Body of pancreas (tissue), 4 donors: ENCODE data around the gene TTC7B.

Experiments used
- CTCF ChIP-seq, 7 experiments: fragments of 450-650 bp in 4 of 7; fragments of 200-600 bp in 3 of 7; sonication (generic) in 3 of 7; IDR thresholded peaks; one replicate each; pipeline ENCODE4 v1.5.1; 2016 to 2019; ENCODE audit warnings: antibody characterized with exemption in 7 of 7
- POLR2A ChIP-seq, 3 donors: fragments of 450-650 bp; IDR thresholded peaks; one replicate each; pipeline ENCODE4 v1.6.1; 2016; ENCODE audit warnings: antibody characterized with exemption in 3 of 3, mild to moderate bottlenecking in 2 of 3

- TF ChIP-seq CTCF (IDR thresholded peaks at IDR 0.05) (no peak), POLR2A (IDR thresholded peaks at IDR 0.05) (no peak)
Observed at GRCh38 chr14:90491221-90491885, 324.9 kb downstream of the TTC7B start.
